T-helper 2 cell treated with Interferon-gamma antibody and Interleukin-4, amounts not matched to agents 100 ng/mL and 5 ng/mL, for 36 hours (primary cell): Measurements from ENCODE around the gene ATP9A. TPM values are rescaled to one million over a fixed set of nuclear protein-coding genes. Genes with fewer than 3 reads are reported as not detected.

Source experiments
- intact Hi-C: fragments of 100-400 bp; cut with micrococcal nuclease; formaldehyde crosslinking; loops from one replicate; pipeline ENCODE4 v1.15.1; 2023
- total RNA-seq: library from RNA; stranded (reverse); gene quantifications from 2 replicates; pipeline ENCODE4 v1.2.3, GENCODE V29; 2022

ATP9A gene
- total RNA-seq, 1 donor from 2014 or later, result 1.1 TPM

- intact Hi-C loops, result no loop called here
Measured at GRCh38 chr20:51608061-51608460, 160.1 kb downstream of the ATP9A start.

- intact Hi-C loops, result no loop called here
Measured at GRCh38 chr20:51607170-51607569, 161.0 kb downstream of the ATP9A start.

GRCh38 chr20:51604851-51605250 lies 163.3 kb downstream of the ATP9A start:
- intact Hi-C loops, result no loop called here

- intact Hi-C loops, result no loop called here
Measured at GRCh38 chr20:51602131-51602530, 166.1 kb downstream of the ATP9A start.

GRCh38 chr20:51600950-51601349 lies 167.2 kb downstream of the ATP9A start:
- intact Hi-C loops, result no loop called here

GRCh38 chr20:51600016-51600420 lies 168.2 kb downstream of the ATP9A start:
- intact Hi-C loops, result no loop called here

- intact Hi-C loops, result loop anchor here (10.0 kb wide), 1 partner anchor 104 kb away; no protein-coding TSS in a partner anchor
Measured at GRCh38 chr20:51598556-51598955, 169.6 kb downstream of the ATP9A start.

GRCh38 chr20:51597389-51598231 lies 170.6 kb downstream of the ATP9A start:
- intact Hi-C loops, result loop anchor here (10.0 kb wide), 1 partner anchor 103 kb away; no protein-coding TSS in a partner anchor

GRCh38 chr20:51596668-51597388 lies 171.4 kb downstream of the ATP9A start:
- intact Hi-C loops, result loop anchor here (10.0 kb wide), 1 partner anchor 102 kb away; no protein-coding TSS in a partner anchor

- intact Hi-C loops, result loop anchor here (1.0 to 10.0 kb wide), 4 partner anchors 54 to 223 kb away; no protein-coding TSS in a partner anchor
Measured at GRCh38 chr20:51595744-51596143, 172.4 kb downstream of the ATP9A start.

GRCh38 chr20:51595058-51595532 lies 173.1 kb downstream of the ATP9A start:
- intact Hi-C loops, result loop anchor here (1.0 to 10.0 kb wide), 4 partner anchors 54 to 223 kb away; no protein-coding TSS in a partner anchor

- intact Hi-C loops, result loop anchor here (1.0 to 10.0 kb wide), 4 partner anchors 53 to 222 kb away; no protein-coding TSS in a partner anchor
Measured at GRCh38 chr20:51594236-51595057, 173.7 kb downstream of the ATP9A start.

- intact Hi-C loops, result loop anchor here (10.0 kb wide), 1 partner anchor 99 kb away; no protein-coding TSS in a partner anchor
Measured at GRCh38 chr20:51593584-51593983, 174.6 kb downstream of the ATP9A start.

GRCh38 chr20:51592564-51592963 lies 175.6 kb downstream of the ATP9A start:
- intact Hi-C loops, result loop anchor here (10.0 kb wide), 1 partner anchor 98 kb away; no protein-coding TSS in a partner anchor

- intact Hi-C loops, result loop anchor here (10.0 kb wide), 1 partner anchor 97 kb away; no protein-coding TSS in a partner anchor
Measured at GRCh38 chr20:51591871-51592270, 176.3 kb downstream of the ATP9A start.

- intact Hi-C loops, result no loop called here
Measured at GRCh38 chr20:51588762-51589161, 179.4 kb downstream of the ATP9A start.

GRCh38 chr20:51587145-51587544 lies 181.0 kb downstream of the ATP9A start:
- intact Hi-C loops, result no loop called here

- intact Hi-C loops, result no loop called here
Measured at GRCh38 chr20:51586005-51586440, 182.2 kb downstream of the ATP9A start.

GRCh38 chr20:51585148-51585547 lies 183.0 kb downstream of the ATP9A start:
- intact Hi-C loops, result no loop called here

- intact Hi-C loops, result no loop called here
Measured at GRCh38 chr20:51584737-51585136, 183.5 kb downstream of the ATP9A start.

GRCh38 chr20:51584116-51584515 lies 184.1 kb downstream of the ATP9A start:
- intact Hi-C loops, result no loop called here
